Activated CD4-positive, alpha-beta T cell treated with anti-CD3 and anti-CD28 coated beads, Interleukin-2, amount 50 U/mL, for 48 hours (primary cell): Measurements from ENCODE around the gene ANO3.
"Not testable (repeated sequence)": the region's sequence is repeated elsewhere in the genome, so short reads cannot be mapped to it uniquely, and the experiment has no call there.

ENCODE experiments used
- DNase-seq, 2 experiments: peaks; one replicate each; pipeline ENCODE4 v3.0.0-alpha.2; 2020

ANO3 gene

GRCh38 chr11:26579683-26580082 is 247.8 kb downstream of the ANO3 start:
- no peak for DNase-seq

- no peak for DNase-seq
Measured at GRCh38 chr11:26580929-26581328, 249.0 kb downstream of the ANO3 start.

- DNase-seq: no peak
Measured at GRCh38 chr11:26583550-26583949, 251.6 kb downstream of the ANO3 start.

- DNase-seq: no peak
Measured at GRCh38 chr11:26584818-26585217, 252.9 kb downstream of the ANO3 start.

- no peak for DNase-seq
Measured at GRCh38 chr11:26587073-26587472, 255.1 kb downstream of the ANO3 start.

GRCh38 chr11:26593691-26594090 is 261.8 kb downstream of the ANO3 start:
- no peak for DNase-seq

- not testable (repeated sequence) for DNase-seq
Measured at GRCh38 chr11:26595207-26595865, 263.4 kb downstream of the ANO3 start.

- not testable (repeated sequence) for DNase-seq
Measured at GRCh38 chr11:26597049-26597689, 265.2 kb downstream of the ANO3 start.

GRCh38 chr11:26597899-26598298 is 266.0 kb downstream of the ANO3 start:
- DNase-seq: no peak

- DNase-seq: no peak
Measured at GRCh38 chr11:26599425-26599824, 267.5 kb downstream of the ANO3 start.

GRCh38 chr11:26599876-26600434 is 268.0 kb downstream of the ANO3 start:
- no peak for DNase-seq

- no peak for DNase-seq
Measured at GRCh38 chr11:26607725-26608506, 276.0 kb downstream of the ANO3 start.

GRCh38 chr11:26608507-26609146 is 276.7 kb downstream of the ANO3 start:
- no peak for DNase-seq

- no peak for DNase-seq
Measured at GRCh38 chr11:26613759-26614158, 281.8 kb downstream of the ANO3 start.

- no peak for DNase-seq
Measured at GRCh38 chr11:26618441-26618840, 286.5 kb downstream of the ANO3 start.

GRCh38 chr11:26620282-26621045 is 288.5 kb downstream of the ANO3 start:
- no peak for DNase-seq

- no peak for DNase-seq
Measured at GRCh38 chr11:26621132-26621531, 289.2 kb downstream of the ANO3 start.

- DNase-seq: no peak
Measured at GRCh38 chr11:26622181-26622580, 290.3 kb downstream of the ANO3 start.

- no peak for DNase-seq
Measured at GRCh38 chr11:26623076-26623659, 291.2 kb downstream of the ANO3 start.

- DNase-seq: no peak
Measured at GRCh38 chr11:26626346-26626745, 294.4 kb downstream of the ANO3 start.

- DNase-seq: no peak
Measured at GRCh38 chr11:26632691-26633159, 300.8 kb downstream of the ANO3 start.

- DNase-seq: not testable (repeated sequence)
Measured at GRCh38 chr11:26643314-26643713, 311.4 kb downstream of the ANO3 start.
